Measurements from ENCODE around the gene CFD. TPM values are rescaled to one million over a fixed set of nuclear protein-coding genes. Genes with fewer than 3 reads are reported as not detected.

CFD gene
- polyA plus RNA-seq, 1 donor from 2014 or later, result 5.3 TPM

DNA sequence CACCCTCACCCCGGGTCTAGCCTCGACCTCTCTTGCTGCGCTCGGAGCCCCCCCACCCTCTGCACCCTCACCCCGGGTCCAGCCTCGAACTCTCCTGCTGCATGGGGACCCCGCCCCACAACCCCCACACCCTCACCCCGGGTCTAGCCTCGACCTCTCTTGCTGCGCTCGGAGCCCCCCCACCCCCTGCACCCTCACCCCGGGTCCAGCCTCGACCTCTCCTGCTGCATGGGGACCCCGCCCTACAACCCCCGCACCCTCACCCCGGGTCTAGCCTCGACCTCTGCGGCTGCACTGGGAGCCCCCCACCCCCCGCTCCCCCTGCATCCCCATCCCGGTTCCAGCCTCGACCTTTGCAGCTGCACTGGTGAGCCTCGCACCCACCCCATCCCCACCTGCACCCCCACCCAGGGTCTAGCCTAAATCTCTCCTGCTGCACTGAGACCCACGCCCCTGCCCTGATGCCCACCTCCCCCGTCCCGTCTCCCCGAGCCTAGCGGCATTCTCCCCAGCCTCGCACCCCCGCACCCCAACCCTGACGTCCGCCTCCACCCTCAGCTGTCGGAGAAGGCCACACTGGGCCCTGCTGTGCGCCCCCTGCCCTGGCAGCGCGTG lies 1.8 kb downstream of the CFD start:
- H4K20me1 ChIP-seq (ENCODE audit: insufficient read depth), result no peaks in the 10 kb centered on the region
- H3K36me3 ChIP-seq (ENCODE audit: insufficient read depth, low read length), result no peaks in the 10 kb centered on the region
- no peaks in the 10 kb centered on the region for H3F3A ChIP-seq (ENCODE audit: insufficient read depth, low read length, poor library complexity, severe bottlenecking)
- no peak overlapping the region for H3K27ac ChIP-seq (ENCODE audit: low read length)
- no peaks in the 10 kb centered on the region for H3K79me2 ChIP-seq (replicated peaks; ENCODE audit: insufficient read depth, low read length)
- peaks cover 36% of the 10 kb centered on the region for H3K27me3 ChIP-seq (ENCODE audit: insufficient read depth, low read depth, low read length)
- no peak overlapping the region for H3K4me2 ChIP-seq (ENCODE audit: low read length)
- no peaks in the 10 kb centered on the region for H3K9me3 ChIP-seq (ENCODE audit: low read length)
- peak overlapping the region; percentile 46 for H3K4me3 ChIP-seq (ENCODE audit: low read length)
- TF ChIP-seq, protein P1, sequence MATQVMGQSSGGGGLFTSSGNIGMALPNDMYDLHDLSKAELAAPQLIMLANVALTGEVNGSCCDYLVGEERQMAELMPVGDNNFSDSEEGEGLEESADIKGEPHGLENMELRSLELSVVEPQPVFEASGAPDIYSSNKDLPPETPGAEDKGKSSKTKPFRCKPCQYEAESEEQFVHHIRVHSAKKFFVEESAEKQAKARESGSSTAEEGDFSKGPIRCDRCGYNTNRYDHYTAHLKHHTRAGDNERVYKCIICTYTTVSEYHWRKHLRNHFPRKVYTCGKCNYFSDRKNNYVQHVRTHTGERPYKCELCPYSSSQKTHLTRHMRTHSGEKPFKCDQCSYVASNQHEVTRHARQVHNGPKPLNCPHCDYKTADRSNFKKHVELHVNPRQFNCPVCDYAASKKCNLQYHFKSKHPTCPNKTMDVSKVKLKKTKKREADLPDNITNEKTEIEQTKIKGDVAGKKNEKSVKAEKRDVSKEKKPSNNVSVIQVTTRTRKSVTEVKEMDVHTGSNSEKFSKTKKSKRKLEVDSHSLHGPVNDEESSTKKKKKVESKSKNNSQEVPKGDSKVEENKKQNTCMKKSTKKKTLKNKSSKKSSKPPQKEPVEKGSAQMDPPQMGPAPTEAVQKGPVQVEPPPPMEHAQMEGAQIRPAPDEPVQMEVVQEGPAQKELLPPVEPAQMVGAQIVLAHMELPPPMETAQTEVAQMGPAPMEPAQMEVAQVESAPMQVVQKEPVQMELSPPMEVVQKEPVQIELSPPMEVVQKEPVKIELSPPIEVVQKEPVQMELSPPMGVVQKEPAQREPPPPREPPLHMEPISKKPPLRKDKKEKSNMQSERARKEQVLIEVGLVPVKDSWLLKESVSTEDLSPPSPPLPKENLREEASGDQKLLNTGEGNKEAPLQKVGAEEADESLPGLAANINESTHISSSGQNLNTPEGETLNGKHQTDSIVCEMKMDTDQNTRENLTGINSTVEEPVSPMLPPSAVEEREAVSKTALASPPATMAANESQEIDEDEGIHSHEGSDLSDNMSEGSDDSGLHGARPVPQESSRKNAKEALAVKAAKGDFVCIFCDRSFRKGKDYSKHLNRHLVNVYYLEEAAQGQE (IDR thresholded peaks at IDR 0.05; ENCODE audit: borderline replicate concordance), result no peak
- TF ChIP-seq EP300 (conservative IDR thresholded peaks at IDR 0.05; ENCODE audit: poor library complexity, severe bottlenecking), result no peak
- TF ChIP-seq TAF1 (IDR thresholded peaks at IDR 0.05; ENCODE audit: low read depth), result no peak
- no peak for TF ChIP-seq EZH2 (IDR thresholded peaks at IDR 0.05; ENCODE audit: borderline replicate concordance, insufficient read depth, low read length, poor library complexity, severe bottlenecking)
- TF ChIP-seq RAD21 (conservative IDR thresholded peaks at IDR 0.05), result no peak
- TF ChIP-seq, protein P2, sequence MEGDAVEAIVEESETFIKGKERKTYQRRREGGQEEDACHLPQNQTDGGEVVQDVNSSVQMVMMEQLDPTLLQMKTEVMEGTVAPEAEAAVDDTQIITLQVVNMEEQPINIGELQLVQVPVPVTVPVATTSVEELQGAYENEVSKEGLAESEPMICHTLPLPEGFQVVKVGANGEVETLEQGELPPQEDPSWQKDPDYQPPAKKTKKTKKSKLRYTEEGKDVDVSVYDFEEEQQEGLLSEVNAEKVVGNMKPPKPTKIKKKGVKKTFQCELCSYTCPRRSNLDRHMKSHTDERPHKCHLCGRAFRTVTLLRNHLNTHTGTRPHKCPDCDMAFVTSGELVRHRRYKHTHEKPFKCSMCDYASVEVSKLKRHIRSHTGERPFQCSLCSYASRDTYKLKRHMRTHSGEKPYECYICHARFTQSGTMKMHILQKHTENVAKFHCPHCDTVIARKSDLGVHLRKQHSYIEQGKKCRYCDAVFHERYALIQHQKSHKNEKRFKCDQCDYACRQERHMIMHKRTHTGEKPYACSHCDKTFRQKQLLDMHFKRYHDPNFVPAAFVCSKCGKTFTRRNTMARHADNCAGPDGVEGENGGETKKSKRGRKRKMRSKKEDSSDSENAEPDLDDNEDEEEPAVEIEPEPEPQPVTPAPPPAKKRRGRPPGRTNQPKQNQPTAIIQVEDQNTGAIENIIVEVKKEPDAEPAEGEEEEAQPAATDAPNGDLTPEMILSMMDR (IDR thresholded peaks at IDR 0.05; ENCODE audit: poor library complexity, severe bottlenecking), result no peak
- H3K9ac ChIP-seq (ENCODE audit: low read length), result no peak overlapping the region
- no peak overlapping the region for H2AFZ ChIP-seq (ENCODE audit: low read depth, low read length)
- no peaks in the 10 kb centered on the region for H3K9me2 ChIP-seq (ENCODE audit: insufficient read depth, low read length)

DNA sequence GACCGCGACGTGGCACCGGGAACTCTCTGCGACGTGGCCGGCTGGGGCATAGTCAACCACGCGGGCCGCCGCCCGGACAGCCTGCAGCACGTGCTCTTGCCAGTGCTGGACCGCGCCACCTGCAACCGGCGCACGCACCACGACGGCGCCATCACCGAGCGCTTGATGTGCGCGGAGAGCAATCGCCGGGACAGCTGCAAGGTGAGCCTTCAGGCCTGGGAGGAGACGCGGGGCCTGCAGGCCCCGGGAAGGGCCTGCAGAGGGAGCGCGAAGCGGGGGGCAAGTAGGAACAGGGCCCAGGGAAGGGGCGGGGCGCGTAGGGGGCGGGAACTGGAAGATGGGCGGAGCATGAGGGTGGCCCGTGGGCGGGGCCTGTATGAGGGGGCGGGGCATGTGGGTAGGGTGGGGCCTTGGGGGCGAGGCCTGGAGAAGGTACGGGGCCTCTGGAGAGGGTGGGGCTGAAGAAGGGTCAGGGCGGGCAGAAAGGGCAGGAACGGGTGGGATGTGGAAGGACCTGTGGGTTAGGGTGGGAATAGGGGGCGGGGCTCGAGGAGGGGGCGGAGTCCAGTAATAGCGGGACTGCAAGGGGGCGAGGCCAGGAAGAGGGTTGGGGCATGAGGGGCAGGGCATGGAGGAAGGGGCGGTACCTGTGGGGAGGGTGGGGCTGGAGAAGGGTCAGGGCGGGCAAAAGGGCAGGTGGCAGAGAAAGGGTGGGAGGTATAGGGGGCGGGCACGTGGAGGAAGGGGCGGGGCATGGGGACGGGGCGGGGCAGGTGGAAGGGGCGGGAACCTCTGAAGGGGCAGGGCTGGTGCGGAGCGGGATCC lies 2.5 kb downstream of the CFD start:
- H3K9ac ChIP-seq (ENCODE audit: low read length), result no peak overlapping the region
- H3F3A ChIP-seq (ENCODE audit: insufficient read depth, low read length, poor library complexity, severe bottlenecking), result no peaks in the 10 kb centered on the region
- no peaks in the 10 kb centered on the region for H3K36me3 ChIP-seq (ENCODE audit: insufficient read depth, low read length)
- peak; percentile 26 for TF ChIP-seq POLR2AphosphoS5 (IDR thresholded peaks at IDR 0.05)
- TF ChIP-seq MXI1 (conservative IDR thresholded peaks at IDR 0.05; ENCODE audit: poor library complexity, severe bottlenecking), result no peak
- H3K9me3 ChIP-seq (ENCODE audit: low read length), result no peaks in the 10 kb centered on the region
- H3K4me2 ChIP-seq (ENCODE audit: low read length), result no peak overlapping the region
- H3K9me2 ChIP-seq (ENCODE audit: insufficient read depth, low read length), result no peaks in the 10 kb centered on the region
- no peak overlapping the region for H3K27ac ChIP-seq (ENCODE audit: low read length)
- H3K79me2 ChIP-seq (replicated peaks; ENCODE audit: insufficient read depth, low read length), result no peaks in the 10 kb centered on the region
- peaks cover 36% of the 10 kb centered on the region for H3K27me3 ChIP-seq (ENCODE audit: insufficient read depth, low read depth, low read length)
- peak overlapping the region; percentile 46 for H3K4me3 ChIP-seq (ENCODE audit: low read length)
- H4K20me1 ChIP-seq (ENCODE audit: insufficient read depth), result no peaks in the 10 kb centered on the region
- H2AFZ ChIP-seq (ENCODE audit: low read depth, low read length), result no peak overlapping the region
